Measurements from ENCODE around the gene TBC1D22A. TPM values are rescaled to one million over a fixed set of nuclear protein-coding genes. Genes with fewer than 3 reads are reported as not detected.
A peak's percentile ranks its signal among the peaks of the same experiment; 100 is the strongest.

Gene TBC1D22A
- total RNA-seq, 3 donors from 2014 or later, result 29.8 to 31.1 (median 29.9) TPM

DNA sequence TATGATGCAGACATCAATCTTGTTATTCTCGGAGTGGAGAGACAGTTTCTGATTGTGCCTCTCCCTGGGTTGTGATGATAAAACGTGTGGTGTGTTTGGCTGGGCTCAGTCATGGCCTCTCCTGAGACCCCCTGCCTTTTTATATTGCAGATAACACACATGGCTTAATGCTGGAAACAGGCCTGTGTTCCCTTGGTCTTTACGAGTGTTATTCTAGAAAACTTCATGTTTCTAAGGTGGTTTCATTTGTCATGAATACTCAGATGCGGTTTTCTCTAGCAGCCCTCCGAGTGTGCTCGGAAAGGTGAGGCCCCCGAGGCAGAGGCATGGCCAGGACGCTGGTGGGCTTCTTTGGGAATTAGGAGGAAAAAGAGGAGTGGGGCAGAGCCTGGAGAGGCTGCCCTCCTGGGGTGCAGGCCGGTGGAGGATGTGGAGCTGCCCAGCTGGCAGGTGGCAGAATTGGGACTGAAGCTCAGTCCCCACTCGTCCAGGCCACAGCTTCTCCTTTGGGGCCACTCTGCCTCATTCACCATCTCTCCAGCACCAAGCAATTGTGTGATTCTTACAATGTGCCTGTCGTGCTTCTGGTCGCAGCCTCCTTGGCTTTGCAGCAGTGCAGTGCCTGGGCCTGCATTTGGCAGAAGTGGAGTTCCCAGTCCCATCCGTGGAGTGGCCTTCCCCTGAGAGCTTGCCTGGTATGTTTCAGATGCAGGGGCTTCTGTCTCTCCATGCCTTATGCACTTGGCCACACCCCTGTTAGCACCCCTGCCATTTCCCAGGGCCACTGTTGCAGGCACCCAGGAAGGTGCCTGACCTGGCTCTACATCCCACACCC lies 309.6 kb downstream of the TBC1D22A start:
- Mint-ChIP-seq H3K4me1 (ENCODE audit: low read depth) (peaks cover 12% of the 10 kb centered on the region), H3K9me3 (peaks cover 16% of the 10 kb centered on the region), H3K27me3 (ENCODE audit: low read depth) (no peaks in the 10 kb centered on the region), H3K36me3 (ENCODE audit: insufficient read depth) (peaks cover 25% of the 10 kb centered on the region), H3K4me3 (no peak overlapping the region)
- DNase-seq (no peak), ATAC-seq (no peak)

DNA sequence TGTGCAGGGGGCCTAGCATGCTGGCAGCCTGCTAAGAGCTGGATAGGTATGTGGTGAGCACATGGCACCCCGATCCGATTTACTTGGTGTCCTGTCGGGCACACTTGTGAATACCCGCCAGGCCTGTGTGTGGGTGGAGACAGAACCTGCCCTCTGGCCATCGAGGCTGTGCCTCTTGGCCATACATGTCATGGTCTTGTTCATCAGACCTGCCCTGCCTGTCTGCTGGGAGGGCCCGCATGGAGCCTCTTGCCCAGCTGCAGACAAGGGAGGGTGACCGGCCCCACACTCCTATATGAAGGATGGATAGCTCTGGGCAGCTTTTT lies 310.2 kb downstream of the TBC1D22A start:
- Mint-ChIP-seq H3K9me3 (peaks cover 16% of the 10 kb centered on the region), H3K27me3 (ENCODE audit: low read depth) (no peaks in the 10 kb centered on the region), H3K36me3 (ENCODE audit: insufficient read depth) (peaks cover 25% of the 10 kb centered on the region), H3K4me3 (no peak overlapping the region), H3K4me1 (ENCODE audit: low read depth) (peaks cover 8% of the 10 kb centered on the region)
- DNase-seq (no peak), ATAC-seq (no peak)

DNA sequence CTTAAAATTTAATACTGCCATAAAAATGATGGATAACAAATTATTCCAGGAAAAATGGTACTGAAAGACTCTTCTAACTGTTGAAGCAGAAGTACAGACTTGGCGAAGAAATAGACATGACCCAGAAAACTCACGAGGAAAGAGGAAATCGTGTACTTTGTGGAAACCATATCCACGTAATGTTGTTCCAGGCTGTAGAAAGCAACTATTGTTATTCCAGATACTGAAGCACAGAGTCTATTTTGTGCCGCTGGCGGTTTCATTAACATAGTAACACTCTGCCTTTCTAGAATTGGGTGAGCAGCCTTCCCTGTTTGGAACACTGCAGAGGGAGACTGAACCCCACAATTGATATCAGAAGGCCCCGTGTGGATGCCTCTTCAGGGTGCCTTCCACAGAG lies 310.6 kb downstream of the TBC1D22A start:
- Mint-ChIP-seq H3K4me1 (ENCODE audit: low read depth) (peaks cover 4% of the 10 kb centered on the region), H3K9me3 (peaks cover 16% of the 10 kb centered on the region), H3K4me3 (no peak overlapping the region), H3K36me3 (ENCODE audit: insufficient read depth) (peaks cover 28% of the 10 kb centered on the region), H3K27me3 (ENCODE audit: low read depth) (no peaks in the 10 kb centered on the region)
- DNase-seq, result no peak
- no peak for ATAC-seq

DNA sequence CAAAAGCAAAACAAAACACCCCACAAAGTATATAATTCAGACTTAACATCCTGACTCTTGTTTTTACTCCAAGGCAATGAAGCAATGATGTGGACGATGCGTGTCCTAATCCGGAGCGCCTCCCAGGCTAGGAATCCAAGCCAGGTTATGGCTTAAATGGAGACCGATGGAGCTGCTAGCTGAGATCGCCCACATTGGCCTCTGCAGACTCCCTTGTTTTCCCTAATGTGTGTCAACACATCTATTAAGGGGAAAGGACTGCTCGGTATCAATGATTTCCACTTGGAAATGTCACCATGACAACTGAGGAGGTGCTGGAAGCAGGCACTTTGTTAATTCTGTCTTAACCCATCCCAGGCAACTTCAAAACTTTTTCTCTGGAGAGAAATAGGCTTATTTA lies 311.7 kb downstream of the TBC1D22A start:
- Mint-ChIP-seq H3K27me3 (ENCODE audit: low read depth) (no peaks in the 10 kb centered on the region), H3K36me3 (ENCODE audit: insufficient read depth) (peaks cover 29% of the 10 kb centered on the region), H3K9me3 (peaks cover 16% of the 10 kb centered on the region), H3K4me3 (no peak overlapping the region), H3K4me1 (ENCODE audit: low read depth) (no peaks in the 10 kb centered on the region)
- no peak for ATAC-seq
- no peak for DNase-seq

DNA sequence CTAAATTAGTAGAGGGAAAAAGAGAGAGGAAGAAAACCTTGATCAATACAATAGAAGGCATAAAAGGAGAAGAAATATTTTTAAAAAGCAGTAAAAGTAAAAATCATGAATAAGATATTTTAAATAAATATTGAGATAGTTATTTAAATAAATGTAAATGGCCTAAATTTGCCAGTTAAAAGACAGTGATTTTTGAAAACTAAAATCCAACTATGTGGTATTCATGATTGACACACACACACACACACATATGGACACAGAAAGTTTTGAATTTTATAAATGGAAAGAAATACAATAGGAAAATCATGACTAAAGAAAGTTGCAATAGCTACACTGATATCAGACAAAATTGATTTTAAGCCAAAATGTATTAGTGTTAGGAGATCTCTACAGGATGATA lies 313.1 kb downstream of the TBC1D22A start:
- H3K4me3 Mint-ChIP-seq, result no peak overlapping the region
- ATAC-seq, result no peak
- no peaks in the 10 kb centered on the region for H3K27me3 Mint-ChIP-seq (ENCODE audit: low read depth)
- H3K4me1 Mint-ChIP-seq (ENCODE audit: low read depth), result no peaks in the 10 kb centered on the region
- peaks cover 30% of the 10 kb centered on the region for H3K36me3 Mint-ChIP-seq (ENCODE audit: insufficient read depth)
- H3K9me3 Mint-ChIP-seq, result peaks cover 18% of the 10 kb centered on the region
- no peak for DNase-seq

DNA sequence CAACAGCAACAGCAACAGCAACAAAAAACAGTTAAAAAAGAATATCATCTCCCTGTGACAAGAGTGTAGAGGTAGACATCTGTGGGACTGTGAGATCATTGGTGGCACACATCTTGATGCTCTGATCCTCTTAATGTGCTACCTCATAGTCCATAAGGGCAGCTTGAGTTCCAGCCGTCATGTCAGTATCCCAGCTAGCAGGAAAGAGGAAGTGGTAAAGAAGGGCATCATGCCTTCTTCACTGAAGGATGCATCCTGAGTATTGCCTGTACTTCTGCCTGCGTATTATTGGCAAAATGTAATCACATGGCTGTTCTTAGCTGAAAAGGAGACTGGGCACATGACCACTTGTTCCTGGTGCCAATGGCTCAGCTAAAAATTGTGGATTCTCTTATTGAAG lies 314.3 kb downstream of the TBC1D22A start:
- Mint-ChIP-seq H3K4me1 (ENCODE audit: low read depth) (no peaks in the 10 kb centered on the region), H3K27me3 (ENCODE audit: low read depth) (no peaks in the 10 kb centered on the region), H3K4me3 (no peak overlapping the region), H3K9me3 (peaks cover 20% of the 10 kb centered on the region), H3K36me3 (ENCODE audit: insufficient read depth) (peaks cover 31% of the 10 kb centered on the region)
- ATAC-seq, result no peak
- no peak for DNase-seq

DNA sequence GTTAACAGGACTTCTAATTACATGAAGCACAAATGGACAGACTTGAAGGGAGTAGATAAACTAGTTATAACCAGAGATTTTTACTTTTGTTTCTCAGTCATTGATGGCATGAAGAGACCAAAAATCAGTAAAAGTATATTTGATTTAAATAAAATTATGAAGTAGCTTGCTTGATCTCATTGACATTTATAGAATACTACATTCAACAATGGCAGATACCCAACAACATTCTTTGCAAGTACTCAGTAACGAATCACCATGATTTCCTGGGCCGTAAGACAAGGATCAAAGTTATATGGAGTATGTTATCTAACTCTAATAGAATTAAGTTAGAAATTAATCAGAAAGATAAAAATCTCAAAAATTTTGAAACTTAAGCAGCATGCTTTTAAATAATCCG lies 317.6 kb downstream of the TBC1D22A start:
- Mint-ChIP-seq H3K36me3 (ENCODE audit: insufficient read depth) (peaks cover 19% of the 10 kb centered on the region), H3K4me1 (ENCODE audit: low read depth) (peaks cover 5% of the 10 kb centered on the region), H3K9me3 (peaks cover 14% of the 10 kb centered on the region), H3K27me3 (ENCODE audit: low read depth) (no peaks in the 10 kb centered on the region), H3K4me3 (no peak overlapping the region)
- ATAC-seq (no peak), DNase-seq (no peak)

DNA sequence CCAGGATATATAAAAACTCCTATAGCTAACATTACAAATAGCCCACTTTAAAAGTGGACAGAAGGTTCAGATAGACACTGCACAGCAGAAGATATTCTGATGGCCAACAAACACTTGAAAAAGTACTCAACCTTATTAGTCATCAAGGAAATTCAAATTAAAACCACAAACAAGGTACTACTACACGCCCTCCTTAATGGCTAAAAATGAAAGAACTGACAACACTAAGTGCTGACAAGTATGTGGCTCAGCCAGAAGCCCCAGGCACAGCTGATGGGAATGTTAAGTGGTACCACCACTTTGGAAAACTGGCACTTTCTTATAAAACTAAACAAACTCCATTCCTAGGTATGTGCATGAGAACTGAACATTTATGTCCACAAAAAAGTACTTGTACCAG lies 320.1 kb downstream of the TBC1D22A start:
- peaks cover 3% of the 10 kb centered on the region for H3K9me3 Mint-ChIP-seq
- H3K27me3 Mint-ChIP-seq (ENCODE audit: low read depth), result no peaks in the 10 kb centered on the region
- no peak for ATAC-seq
- no peak overlapping the region for H3K4me3 Mint-ChIP-seq
- H3K36me3 Mint-ChIP-seq (ENCODE audit: insufficient read depth), result peaks cover 11% of the 10 kb centered on the region
- peaks cover 8% of the 10 kb centered on the region for H3K4me1 Mint-ChIP-seq (ENCODE audit: low read depth)
- no peak for DNase-seq

DNA sequence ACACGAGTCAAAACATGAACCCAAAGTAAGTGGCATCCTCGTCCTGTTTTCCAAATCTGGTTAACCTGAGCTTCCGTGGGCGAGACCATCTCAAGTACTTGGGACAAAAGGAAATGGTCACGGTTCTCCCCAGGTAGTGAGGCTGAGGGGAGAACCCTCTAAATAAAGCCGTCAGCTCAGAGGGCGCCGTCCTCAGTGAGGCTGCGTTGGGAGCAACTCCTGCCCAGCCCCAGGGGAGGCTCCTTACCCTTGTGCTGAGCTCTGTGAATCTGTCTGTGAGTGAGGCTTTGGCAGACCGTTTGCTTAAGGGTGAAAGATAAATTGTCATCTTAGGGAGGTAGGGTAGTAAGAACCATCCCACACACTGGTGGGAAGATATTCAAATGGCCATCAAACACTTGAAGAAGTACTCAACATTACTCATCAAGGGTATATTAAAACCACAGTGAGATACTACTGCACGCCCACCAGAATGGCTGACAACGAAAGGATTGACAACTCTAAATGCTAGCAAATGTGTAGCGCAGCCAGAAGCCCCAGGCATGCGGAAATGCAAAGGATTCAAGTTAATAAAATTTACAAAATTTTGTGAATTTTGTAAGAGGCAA lies 321.0 kb downstream of the TBC1D22A start:
- ATAC-seq (peak in 1 of 2 donors; percentile 41), DNase-seq (no peak)
- H3K4me3 Mint-ChIP-seq, result no peak overlapping the region
- H3K27me3 Mint-ChIP-seq (ENCODE audit: low read depth), result no peaks in the 10 kb centered on the region
- H3K9me3 Mint-ChIP-seq, result peaks cover 3% of the 10 kb centered on the region
- H3K4me1 Mint-ChIP-seq (ENCODE audit: low read depth), result peaks cover 10% of the 10 kb centered on the region
- peaks cover 8% of the 10 kb centered on the region for H3K36me3 Mint-ChIP-seq (ENCODE audit: insufficient read depth)

DNA sequence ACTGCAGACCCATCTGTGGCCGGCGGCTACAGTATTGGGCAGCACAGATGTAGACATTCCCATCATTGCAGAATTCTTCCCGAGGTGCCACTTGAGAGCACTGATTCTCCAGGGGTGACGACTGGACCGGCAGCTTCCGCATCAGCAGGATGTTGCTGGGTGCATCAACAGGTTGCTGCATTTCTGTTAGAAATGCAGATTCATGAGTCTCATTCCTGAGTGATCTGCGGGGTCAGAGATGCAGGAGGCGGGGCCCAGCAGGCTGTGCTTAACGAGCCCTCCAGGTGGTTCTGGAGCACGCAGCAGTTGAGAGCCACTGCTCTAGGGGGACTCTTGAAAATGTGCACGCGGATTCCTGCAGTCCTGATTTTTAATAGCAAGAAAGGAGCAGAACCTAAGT lies 321.8 kb downstream of the TBC1D22A start:
- Mint-ChIP-seq H3K4me3 (no peak overlapping the region), H3K36me3 (ENCODE audit: insufficient read depth) (peaks cover 11% of the 10 kb centered on the region), H3K27me3 (ENCODE audit: low read depth) (no peaks in the 10 kb centered on the region), H3K9me3 (peaks cover 3% of the 10 kb centered on the region), H3K4me1 (ENCODE audit: low read depth) (peaks cover 18% of the 10 kb centered on the region)
- DNase-seq (no peak), ATAC-seq (no peak)

DNA sequence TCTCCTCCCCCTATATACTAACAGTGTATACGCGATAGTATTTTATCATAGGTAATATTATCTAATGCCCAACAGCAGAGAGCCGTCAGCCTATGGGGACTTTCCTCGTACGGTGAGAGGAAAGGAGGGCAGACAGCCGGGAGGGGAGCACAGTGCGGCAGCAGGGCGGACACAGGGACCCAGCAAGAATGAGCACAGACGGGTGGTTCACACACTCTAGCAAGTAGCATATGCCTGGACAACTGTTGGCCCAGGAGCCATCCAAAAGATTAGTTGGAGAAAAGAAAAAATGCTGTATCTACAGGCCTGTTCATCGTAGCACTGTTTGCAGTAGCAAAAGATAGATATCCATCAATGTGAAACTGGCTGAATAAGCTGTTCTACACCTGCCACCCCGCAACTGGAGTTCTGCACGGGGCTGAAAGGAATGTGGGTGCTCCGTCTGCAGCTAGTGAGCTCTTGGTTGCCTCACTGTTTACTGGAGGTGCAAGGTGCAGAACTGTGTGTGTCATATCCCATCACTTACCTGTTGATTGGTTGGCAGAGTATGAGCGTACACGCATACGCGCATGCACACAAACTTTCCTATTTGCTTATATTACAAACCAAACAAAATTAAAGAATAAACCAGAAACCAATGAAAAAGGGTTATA lies 324.3 kb downstream of the TBC1D22A start:
- H3K4me3 Mint-ChIP-seq, result no peak overlapping the region

DNA sequence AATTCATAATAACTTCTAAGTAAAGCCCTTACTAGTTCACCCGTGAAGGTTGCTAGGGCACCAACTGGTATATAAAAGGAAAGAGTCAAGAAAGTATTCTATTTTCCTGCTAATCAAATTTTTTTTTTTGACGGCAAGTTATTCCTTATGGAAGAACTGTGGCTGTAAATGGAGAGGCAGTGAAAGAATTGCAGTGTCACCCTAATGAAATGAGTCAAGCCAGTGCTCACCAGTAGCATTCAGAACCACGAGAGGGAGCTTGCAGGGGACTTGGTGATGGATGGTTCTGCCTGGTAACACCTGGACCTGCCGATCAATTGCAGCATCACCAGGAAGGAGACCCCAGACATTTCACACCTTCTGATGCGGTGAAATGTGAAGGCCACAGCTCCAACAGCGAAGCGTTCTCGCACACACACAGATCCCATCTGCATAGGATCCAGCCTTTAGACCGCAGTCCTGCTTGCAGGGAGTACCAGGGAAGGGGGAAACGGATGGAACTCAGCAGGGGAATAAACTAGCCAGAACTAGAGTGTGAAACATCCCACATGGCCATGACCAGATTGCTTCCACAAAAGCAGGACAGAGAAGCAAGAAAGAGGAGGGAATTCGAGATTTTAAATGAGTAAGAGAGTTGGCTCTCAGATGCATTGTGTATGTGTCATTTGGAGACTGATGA lies 326.2 kb downstream of the TBC1D22A start:
- peaks cover 5% of the 10 kb centered on the region for H3K9me3 Mint-ChIP-seq
- peaks cover 10% of the 10 kb centered on the region for H3K36me3 Mint-ChIP-seq (ENCODE audit: insufficient read depth)
- ATAC-seq (no peak), DNase-seq (no peak)
- H3K27me3 Mint-ChIP-seq (ENCODE audit: low read depth), result no peaks in the 10 kb centered on the region
- peaks cover 41% of the 10 kb centered on the region for H3K4me1 Mint-ChIP-seq (ENCODE audit: low read depth)
- no peak overlapping the region for H3K4me3 Mint-ChIP-seq

More for the DNA sequence above, 324.3 kb downstream of the TBC1D22A start:
- H3K27me3 Mint-ChIP-seq (ENCODE audit: low read depth), result no peaks in the 10 kb centered on the region
- H3K36me3 Mint-ChIP-seq (ENCODE audit: insufficient read depth), result peaks cover 8% of the 10 kb centered on the region
- DNase-seq (no peak), ATAC-seq (no peak)
- peaks cover 36% of the 10 kb centered on the region for H3K4me1 Mint-ChIP-seq (ENCODE audit: low read depth)
- no peaks in the 10 kb centered on the region for H3K9me3 Mint-ChIP-seq

DNA sequence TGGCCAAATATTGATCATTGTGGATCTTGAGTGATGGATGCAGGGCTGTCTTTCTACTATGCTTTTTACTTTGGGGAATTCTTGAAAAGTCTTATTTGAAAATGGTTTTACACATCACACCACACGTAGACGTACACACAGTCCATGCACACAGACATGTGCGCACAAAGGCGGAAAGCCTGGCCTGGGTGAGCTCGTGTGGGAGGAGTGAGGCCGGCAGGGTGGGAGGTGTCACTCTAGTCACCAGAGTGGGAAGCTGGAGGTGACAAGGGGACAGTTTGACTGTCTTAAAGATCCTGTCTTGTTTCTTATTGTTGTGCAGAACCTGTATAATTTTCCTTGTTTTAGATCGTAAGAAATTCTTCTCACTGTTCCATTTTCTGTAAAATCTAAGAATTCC lies 326.9 kb downstream of the TBC1D22A start:
- H3K4me3 Mint-ChIP-seq, result no peak overlapping the region
- DNase-seq, result no peak
- H3K4me1 Mint-ChIP-seq (ENCODE audit: low read depth), result peaks cover 42% of the 10 kb centered on the region
- H3K27me3 Mint-ChIP-seq (ENCODE audit: low read depth), result no peaks in the 10 kb centered on the region
- H3K9me3 Mint-ChIP-seq, result peaks cover 7% of the 10 kb centered on the region
- H3K36me3 Mint-ChIP-seq (ENCODE audit: insufficient read depth), result peaks cover 10% of the 10 kb centered on the region
- ATAC-seq, result no peak

DNA sequence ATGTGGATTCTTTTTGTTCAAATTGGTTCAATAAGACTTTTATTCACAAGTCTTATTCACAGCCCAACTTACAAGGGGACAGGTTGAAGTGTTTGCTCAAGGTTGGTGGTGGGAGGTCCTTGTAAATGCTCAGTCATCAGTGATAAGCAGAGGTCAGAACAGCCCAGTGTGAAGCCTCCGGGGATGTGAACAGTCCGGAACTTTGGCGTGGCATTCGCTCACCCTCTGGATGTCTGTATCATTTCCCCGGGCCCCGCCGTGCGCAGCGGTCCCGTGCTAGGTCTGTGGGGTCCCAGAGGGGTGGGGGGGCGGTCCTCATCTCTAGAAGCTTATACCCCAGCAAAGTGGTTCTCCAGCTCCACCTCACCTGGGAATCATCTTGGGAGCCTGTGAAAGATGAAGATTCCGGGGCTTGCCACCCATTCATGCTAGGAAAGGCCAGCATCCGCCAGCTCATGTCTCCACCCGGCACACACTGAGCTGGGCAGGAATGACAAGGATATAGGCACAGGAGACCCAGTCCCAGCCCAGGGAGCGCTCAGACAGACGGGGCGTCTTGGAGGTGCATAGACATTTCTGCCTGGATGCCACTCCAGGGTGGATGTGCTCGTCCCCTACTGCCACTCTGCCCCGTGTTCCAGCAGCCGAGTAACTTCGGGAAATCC lies 327.5 kb downstream of the TBC1D22A start:
- peaks cover 10% of the 10 kb centered on the region for H3K36me3 Mint-ChIP-seq (ENCODE audit: insufficient read depth)
- ATAC-seq, result no peak
- H3K9me3 Mint-ChIP-seq, result peaks cover 7% of the 10 kb centered on the region
- H3K4me3 Mint-ChIP-seq, result no peak overlapping the region
- peaks cover 47% of the 10 kb centered on the region for H3K4me1 Mint-ChIP-seq (ENCODE audit: low read depth)
- no peaks in the 10 kb centered on the region for H3K27me3 Mint-ChIP-seq (ENCODE audit: low read depth)
- no peak for DNase-seq

All from activated T-cell treated with anti-CD3 and anti-CD28 coated beads, Interleukin-2, amount 50 U/mL, for 4 hours (primary cell).